Measurements from ENCODE around the gene SYT17.
A peak's percentile ranks its signal among the peaks of the same experiment; 100 is the strongest.

Gene SYT17

GRCh38 chr16:19292186-19292585 lies 124.1 kb downstream of the SYT17 start:
- no peak overlapping the region for H4K12ac ChIP-seq (ENCODE audit: low read depth, low read length)
- H3K27ac ChIP-seq (ENCODE audit: low read depth, low read length), result no peak overlapping the region
- H3K9ac ChIP-seq (ENCODE audit: low read length), result no peak overlapping the region
- H2AK5ac ChIP-seq (ENCODE audit: low read length), result no peak overlapping the region
- no peak overlapping the region for H3K4ac ChIP-seq (ENCODE audit: low read depth, low read length)
- H2AFZ ChIP-seq (ENCODE audit: insufficient read depth, low read length, poor library complexity), result no peak overlapping the region
- H4K91ac ChIP-seq (ENCODE audit: low read depth, low read length), result no peak overlapping the region
- no peaks in the 10 kb centered on the region for H3K79me2 ChIP-seq (ENCODE audit: control insufficient read depth, insufficient read depth, low read length, poor library complexity)
- H3K23ac ChIP-seq (ENCODE audit: low read length), result no peak overlapping the region
- no peaks in the 10 kb centered on the region for H3K9me3 ChIP-seq (ENCODE audit: insufficient read depth, low read depth, low read length)
- H3K18ac ChIP-seq (ENCODE audit: low read length), result no peak overlapping the region
- no peak overlapping the region for H3K4me3 ChIP-seq (ENCODE audit: low read depth, low read length)
- DNase-seq, result peak in 1 of 2 donors; percentile 20
- no peak overlapping the region for H2BK120ac ChIP-seq (ENCODE audit: insufficient read depth, low read length, poor library complexity)
- H3K4me2 ChIP-seq (ENCODE audit: low read length), result no peak overlapping the region
- no peaks in the 10 kb centered on the region for H3K79me1 ChIP-seq (ENCODE audit: low read length)
- H3K27me3 ChIP-seq (ENCODE audit: insufficient read depth, low read length), result no peaks in the 10 kb centered on the region
- WGBS (ENCODE audit: extremely low coverage, insufficient coverage, insufficient read length), result no CpG with 5 or more reads among the region's 5 CpGs
- H2BK5ac ChIP-seq (ENCODE audit: low read depth, low read length, poor library complexity), result no peak overlapping the region
- no peak overlapping the region for H3K14ac ChIP-seq (ENCODE audit: low read length)
- H2BK12ac ChIP-seq (ENCODE audit: low read length), result no peak overlapping the region
- peaks cover 0 to 4% of the 10 kb centered on the region in 2 experiments for H3K4me1 ChIP-seq (ENCODE audit: control insufficient read depth in 1 of 2, insufficient read depth in 2 of 2, low read length in 2 of 2)
- H3K36me3 ChIP-seq (ENCODE audit: control insufficient read depth in 1 of 2, insufficient read depth in 2 of 2, low read length in 2 of 2), result no peaks in the 10 kb centered on the region
- H4K8ac ChIP-seq (ENCODE audit: low read depth, low read length), result no peak overlapping the region

GRCh38 chr16:19294156-19294649 lies 126.2 kb downstream of the SYT17 start:
- H4K91ac ChIP-seq (ENCODE audit: low read depth, low read length), result no peak overlapping the region
- WGBS (ENCODE audit: extremely low coverage, insufficient coverage, insufficient read length), result no CpG with 5 or more reads among the region's 5 CpGs

DNA sequence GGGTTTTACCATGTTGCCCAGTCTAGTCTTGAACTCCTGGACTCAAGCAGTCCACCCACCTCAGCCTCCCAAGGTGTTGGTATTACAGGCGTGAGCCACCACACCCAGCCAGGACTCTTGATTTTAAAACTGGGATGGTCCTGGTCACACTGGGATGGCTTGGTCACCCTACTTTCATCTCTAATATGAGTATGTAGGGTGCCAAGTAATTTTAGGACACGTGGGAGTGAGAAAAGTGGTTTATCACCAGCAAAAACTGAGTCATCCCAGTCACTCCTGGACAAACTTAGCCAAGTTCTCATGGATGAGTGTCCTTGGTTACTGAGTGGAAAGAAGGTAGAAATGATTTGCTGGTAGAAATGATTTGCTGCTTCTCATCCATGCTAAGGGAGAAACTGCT lies 127.4 kb downstream of the SYT17 start:
- Histone ChIP-seq H3K9me3 (ENCODE audit: insufficient read depth, low read depth, low read length) (no peaks in the 10 kb centered on the region), H3K4me2 (ENCODE audit: low read length) (no peak overlapping the region), H4K12ac (ENCODE audit: low read depth, low read length) (no peak overlapping the region), H2BK12ac (ENCODE audit: low read length) (no peak overlapping the region), H4K8ac (ENCODE audit: low read depth, low read length) (no peak overlapping the region), H2BK120ac (ENCODE audit: insufficient read depth, low read length, poor library complexity) (no peak overlapping the region), H3K27me3 (ENCODE audit: insufficient read depth, low read length) (no peaks in the 10 kb centered on the region), H2AFZ (ENCODE audit: insufficient read depth, low read length, poor library complexity) (no peak overlapping the region), H3K14ac (ENCODE audit: low read length) (no peak overlapping the region), H3K79me1 (ENCODE audit: low read length) (no peaks in the 10 kb centered on the region), H3K4ac (ENCODE audit: low read depth, low read length) (no peak overlapping the region), H3K18ac (ENCODE audit: low read length) (no peak overlapping the region), H4K91ac (ENCODE audit: low read depth, low read length) (no peak overlapping the region), H3K9ac (ENCODE audit: low read length) (no peak overlapping the region), H3K23ac (ENCODE audit: low read length) (no peak overlapping the region), H2AK5ac (ENCODE audit: low read length) (no peak overlapping the region), H3K4me1 (ENCODE audit: control insufficient read depth in 1 of 2, insufficient read depth in 2 of 2, low read length in 2 of 2) (peaks cover 0 to 4% of the 10 kb centered on the region in 2 experiments), H2BK5ac (ENCODE audit: low read depth, low read length, poor library complexity) (no peak overlapping the region), H3K27ac (ENCODE audit: low read depth, low read length) (no peak overlapping the region), H3K79me2 (ENCODE audit: control insufficient read depth, insufficient read depth, low read length, poor library complexity) (no peaks in the 10 kb centered on the region), H3K36me3 (ENCODE audit: control insufficient read depth in 1 of 2, insufficient read depth in 2 of 2, low read length in 2 of 2) (no peaks in the 10 kb centered on the region), H3K4me3 (ENCODE audit: low read depth, low read length) (no peak overlapping the region)
- WGBS (ENCODE audit: extremely low coverage, insufficient coverage, insufficient read length), result no CpG with 5 or more reads among the region's 2 CpGs
- DNase-seq, result no peak

More at GRCh38 chr16:19294156-19294649, 126.2 kb downstream of the SYT17 start:
- Histone ChIP-seq H3K4me1 (ENCODE audit: control insufficient read depth in 1 of 2, insufficient read depth in 2 of 2, low read length in 2 of 2) (peaks cover 0 to 4% of the 10 kb centered on the region in 2 experiments), H3K4me3 (ENCODE audit: low read depth, low read length) (no peak overlapping the region), H3K36me3 (ENCODE audit: control insufficient read depth in 1 of 2, insufficient read depth in 2 of 2, low read length in 2 of 2) (no peaks in the 10 kb centered on the region), H3K4me2 (ENCODE audit: low read length) (no peak overlapping the region), H2BK5ac (ENCODE audit: low read depth, low read length, poor library complexity) (no peak overlapping the region), H3K27ac (ENCODE audit: low read depth, low read length) (no peak overlapping the region), H3K79me1 (ENCODE audit: low read length) (no peaks in the 10 kb centered on the region), H2BK12ac (ENCODE audit: low read length) (no peak overlapping the region), H3K27me3 (ENCODE audit: insufficient read depth, low read length) (no peaks in the 10 kb centered on the region), H3K9ac (ENCODE audit: low read length) (no peak overlapping the region), H3K23ac (ENCODE audit: low read length) (no peak overlapping the region), H3K9me3 (ENCODE audit: insufficient read depth, low read depth, low read length) (no peaks in the 10 kb centered on the region), H4K12ac (ENCODE audit: low read depth, low read length) (no peak overlapping the region), H3K79me2 (ENCODE audit: control insufficient read depth, insufficient read depth, low read length, poor library complexity) (no peaks in the 10 kb centered on the region), H3K4ac (ENCODE audit: low read depth, low read length) (no peak overlapping the region), H4K8ac (ENCODE audit: low read depth, low read length) (no peak overlapping the region), H3K14ac (ENCODE audit: low read length) (no peak overlapping the region), H3K18ac (ENCODE audit: low read length) (no peak overlapping the region), H2AK5ac (ENCODE audit: low read length) (no peak overlapping the region), H2BK120ac (ENCODE audit: insufficient read depth, low read length, poor library complexity) (no peak overlapping the region), H2AFZ (ENCODE audit: insufficient read depth, low read length, poor library complexity) (no peak overlapping the region)
- DNase-seq, result peak; percentile 20 to 42

GRCh38 chr16:19297454-19297853 lies 129.4 kb downstream of the SYT17 start:
- Histone ChIP-seq H3K14ac (ENCODE audit: low read length) (no peak overlapping the region), H3K36me3 (ENCODE audit: control insufficient read depth in 1 of 2, insufficient read depth in 2 of 2, low read length in 2 of 2) (no peaks in the 10 kb centered on the region), H3K79me2 (ENCODE audit: control insufficient read depth, insufficient read depth, low read length, poor library complexity) (no peaks in the 10 kb centered on the region), H4K12ac (ENCODE audit: low read depth, low read length) (no peak overlapping the region), H4K8ac (ENCODE audit: low read depth, low read length) (no peak overlapping the region), H3K27ac (ENCODE audit: low read depth, low read length) (no peak overlapping the region), H2BK12ac (ENCODE audit: low read length) (no peak overlapping the region), H3K18ac (ENCODE audit: low read length) (no peak overlapping the region), H3K4me2 (ENCODE audit: low read length) (no peak overlapping the region), H4K91ac (ENCODE audit: low read depth, low read length) (no peak overlapping the region), H2BK120ac (ENCODE audit: insufficient read depth, low read length, poor library complexity) (no peak overlapping the region), H3K4me3 (ENCODE audit: low read depth, low read length) (no peak overlapping the region), H2AK5ac (ENCODE audit: low read length) (no peak overlapping the region), H3K23ac (ENCODE audit: low read length) (no peak overlapping the region), H3K4me1 (ENCODE audit: control insufficient read depth in 1 of 2, insufficient read depth in 2 of 2, low read length in 2 of 2) (peaks cover 0 to 4% of the 10 kb centered on the region in 2 experiments), H2BK5ac (ENCODE audit: low read depth, low read length, poor library complexity) (no peak overlapping the region), H3K4ac (ENCODE audit: low read depth, low read length) (no peak overlapping the region), H3K9me3 (ENCODE audit: insufficient read depth, low read depth, low read length) (no peaks in the 10 kb centered on the region), H3K27me3 (ENCODE audit: insufficient read depth, low read length) (no peaks in the 10 kb centered on the region), H3K79me1 (ENCODE audit: low read length) (no peaks in the 10 kb centered on the region), H2AFZ (ENCODE audit: insufficient read depth, low read length, poor library complexity) (no peak overlapping the region), H3K9ac (ENCODE audit: low read length) (no peak overlapping the region)
- WGBS (ENCODE audit: extremely low coverage, insufficient coverage, insufficient read length), result no CpG with 5 or more reads among the region's 1 CpG
- DNase-seq, result no peak

Data from trophoblast cell (in vitro differentiated cells and primary cell).